ENCODE data around the gene FGGY.
"Not testable (repeated sequence)": the region's sequence is repeated elsewhere in the genome, so short reads cannot be mapped to it uniquely, and the experiment has no call there.

FGGY gene

DNA sequence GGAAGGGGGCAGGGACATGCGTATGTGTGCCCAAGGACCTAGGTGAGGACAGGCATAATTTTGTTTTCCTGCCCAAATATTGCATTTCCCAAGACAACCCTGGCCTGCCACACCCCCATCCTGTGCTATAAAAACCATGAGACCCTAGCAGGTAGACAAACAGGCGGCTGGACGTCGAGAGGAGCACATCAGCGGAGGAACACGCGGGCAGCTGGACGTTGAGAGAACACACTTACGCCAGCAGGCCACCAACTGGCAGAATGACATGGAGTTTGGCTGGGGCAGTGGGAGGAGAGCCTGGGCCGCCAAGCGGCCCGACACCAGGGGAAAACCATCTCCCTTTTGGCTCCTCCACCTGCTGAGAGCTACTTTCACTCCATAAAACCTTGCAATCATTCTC is 3.0 kb upstream of the FGGY start:
- no peak for DNase-seq (ENCODE audit: extremely low read depth, low read depth)
- H3K4me3 ChIP-seq (replicated peaks; ENCODE audit: low read depth, low read length): no peak overlapping the region
- TF ChIP-seq, protein P1, sequence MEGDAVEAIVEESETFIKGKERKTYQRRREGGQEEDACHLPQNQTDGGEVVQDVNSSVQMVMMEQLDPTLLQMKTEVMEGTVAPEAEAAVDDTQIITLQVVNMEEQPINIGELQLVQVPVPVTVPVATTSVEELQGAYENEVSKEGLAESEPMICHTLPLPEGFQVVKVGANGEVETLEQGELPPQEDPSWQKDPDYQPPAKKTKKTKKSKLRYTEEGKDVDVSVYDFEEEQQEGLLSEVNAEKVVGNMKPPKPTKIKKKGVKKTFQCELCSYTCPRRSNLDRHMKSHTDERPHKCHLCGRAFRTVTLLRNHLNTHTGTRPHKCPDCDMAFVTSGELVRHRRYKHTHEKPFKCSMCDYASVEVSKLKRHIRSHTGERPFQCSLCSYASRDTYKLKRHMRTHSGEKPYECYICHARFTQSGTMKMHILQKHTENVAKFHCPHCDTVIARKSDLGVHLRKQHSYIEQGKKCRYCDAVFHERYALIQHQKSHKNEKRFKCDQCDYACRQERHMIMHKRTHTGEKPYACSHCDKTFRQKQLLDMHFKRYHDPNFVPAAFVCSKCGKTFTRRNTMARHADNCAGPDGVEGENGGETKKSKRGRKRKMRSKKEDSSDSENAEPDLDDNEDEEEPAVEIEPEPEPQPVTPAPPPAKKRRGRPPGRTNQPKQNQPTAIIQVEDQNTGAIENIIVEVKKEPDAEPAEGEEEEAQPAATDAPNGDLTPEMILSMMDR (IDR thresholded peaks at IDR 0.05; ENCODE audit: low read depth, low read length, missing control alignments): no peak

DNA sequence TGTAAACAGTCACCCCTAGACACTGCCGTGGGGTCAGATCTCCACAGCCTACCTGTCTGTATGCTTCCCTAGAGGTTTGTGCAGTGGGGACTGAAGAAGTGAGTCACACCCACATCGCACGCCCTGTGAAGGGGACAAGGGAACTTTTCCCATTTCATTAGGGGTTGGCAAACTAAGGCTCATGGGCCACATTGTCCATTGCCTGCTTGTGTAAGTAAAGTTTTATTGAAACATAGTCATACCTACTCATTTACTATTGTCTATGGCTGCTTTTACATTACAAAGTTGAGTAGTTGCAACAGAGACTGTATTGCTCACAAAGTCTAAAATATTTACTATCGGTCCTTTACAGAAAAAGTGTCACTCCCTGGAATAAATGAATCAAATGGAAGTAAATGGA is 2.5 kb upstream of the FGGY start:
- no peak overlapping the region for H3K4me3 ChIP-seq (replicated peaks; ENCODE audit: low read depth, low read length)
- DNase-seq (ENCODE audit: extremely low read depth, low read depth): no peak
- TF ChIP-seq, protein P1 (IDR thresholded peaks at IDR 0.05; ENCODE audit: low read depth, low read length, missing control alignments): no peak

DNA sequence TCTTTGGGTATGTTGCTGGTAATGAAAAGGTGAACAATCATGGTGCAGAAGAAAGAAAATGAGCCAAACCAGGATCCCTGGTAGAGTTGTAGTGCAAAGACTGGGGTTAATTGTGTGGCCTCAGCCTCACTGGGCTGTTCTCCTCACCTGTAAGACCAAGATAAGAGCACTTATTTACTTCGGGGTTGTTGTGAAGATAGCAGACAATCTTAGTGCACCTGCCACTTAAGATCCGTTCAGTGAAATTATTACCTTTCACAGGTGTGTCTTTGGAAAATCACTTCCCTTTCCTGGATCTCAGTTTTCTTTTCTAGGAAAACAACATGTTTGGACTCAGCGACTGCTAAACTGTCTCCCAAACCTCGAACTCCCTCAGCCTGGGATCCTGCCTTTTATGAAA is 1.3 kb upstream of the FGGY start:
- H3K4me3 ChIP-seq (replicated peaks; ENCODE audit: low read depth, low read length): peak overlapping the region; percentile 66
- DNase-seq (ENCODE audit: extremely low read depth, low read depth): no peak
- TF ChIP-seq, protein P1 (IDR thresholded peaks at IDR 0.05; ENCODE audit: low read depth, low read length, missing control alignments): no peak

DNA sequence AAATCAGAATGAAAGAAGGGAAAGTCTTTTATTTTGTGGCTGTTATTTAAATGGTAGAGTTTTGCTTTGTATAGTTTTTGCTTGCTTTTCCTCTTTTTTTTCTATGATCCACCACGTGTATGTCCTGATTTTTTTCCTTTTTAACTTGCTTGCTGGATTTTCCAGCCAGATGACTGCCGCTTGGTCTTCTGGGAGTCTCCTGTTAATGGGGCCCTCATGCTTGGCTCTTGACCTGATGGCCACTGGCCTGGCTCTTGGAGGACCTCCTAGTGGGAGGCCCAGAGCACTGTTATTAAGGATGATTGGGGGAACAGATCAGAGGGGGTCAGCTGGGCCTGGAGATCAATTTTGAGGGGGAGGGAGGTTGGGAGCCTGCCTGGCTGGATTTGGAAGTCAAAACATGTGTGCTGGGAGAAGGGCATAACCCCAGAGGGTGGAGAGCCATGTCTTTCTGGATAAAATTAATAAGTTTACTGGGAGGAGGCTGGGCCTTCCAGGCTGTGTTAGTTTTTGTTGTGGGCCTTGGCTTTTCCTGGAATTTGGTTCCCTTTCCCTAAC is 1.2 kb downstream of the FGGY start:
- TF ChIP-seq, protein P1 (IDR thresholded peaks at IDR 0.05; ENCODE audit: low read depth, low read length, missing control alignments): no peak
- no peak for DNase-seq (ENCODE audit: extremely low read depth, low read depth)
- no peak overlapping the region for H3K4me3 ChIP-seq (replicated peaks; ENCODE audit: low read depth, low read length)

DNA sequence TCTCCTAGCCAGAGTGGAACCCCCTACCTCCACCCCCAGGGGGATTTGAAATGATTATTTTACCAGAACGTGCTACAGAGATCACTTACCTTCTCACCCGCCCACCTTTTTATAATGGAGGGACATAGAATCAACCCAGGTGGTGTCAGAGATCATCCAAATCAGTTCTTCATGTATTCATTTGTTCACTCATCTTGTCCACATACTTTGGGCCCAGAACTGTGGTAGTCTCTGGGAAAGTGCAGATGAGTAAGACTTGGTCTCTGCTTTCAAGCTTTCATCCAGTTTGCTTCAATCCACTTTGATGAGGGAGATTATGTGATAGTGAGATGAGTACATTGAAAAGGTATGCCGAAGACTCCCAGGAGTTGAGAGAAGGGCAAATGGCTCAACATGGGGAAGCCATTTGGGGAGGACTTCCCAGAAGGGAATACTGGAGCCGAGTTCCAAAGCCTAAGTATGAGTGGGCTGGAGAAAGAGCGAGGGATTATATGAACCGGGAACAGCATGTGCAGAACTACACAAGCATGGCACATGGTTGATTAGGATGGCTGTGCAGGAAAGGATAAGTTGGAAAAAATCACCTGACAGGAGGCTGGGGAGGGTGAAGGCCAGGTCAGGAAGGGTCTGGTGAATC is 1.9 kb downstream of the FGGY start:
- TF ChIP-seq, protein P1 (IDR thresholded peaks at IDR 0.05; ENCODE audit: low read depth, low read length, missing control alignments): no peak
- H3K4me3 ChIP-seq (replicated peaks; ENCODE audit: low read depth, low read length): no peak overlapping the region
- no peak for DNase-seq (ENCODE audit: extremely low read depth, low read depth)

DNA sequence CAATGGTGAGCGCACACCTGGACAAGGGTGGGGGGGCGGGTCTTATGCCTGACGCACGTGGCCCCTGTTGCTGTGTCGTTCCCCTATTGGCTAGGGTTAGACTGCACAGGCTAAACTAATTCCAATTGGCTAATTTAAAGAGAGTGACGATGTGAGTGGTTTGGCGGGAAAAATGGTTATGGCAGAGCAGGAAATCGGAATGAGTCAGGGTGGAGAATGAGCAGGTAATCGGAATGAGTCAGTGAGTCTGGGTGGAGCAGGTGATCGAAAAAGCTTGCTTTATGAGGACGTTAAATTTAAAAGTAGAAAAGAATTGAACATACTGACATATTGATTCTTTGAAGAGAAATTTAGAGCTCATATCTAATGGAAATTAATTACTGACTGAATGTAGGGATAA is 2.8 kb downstream of the FGGY start:
- not testable (repeated sequence) for H3K4me3 ChIP-seq (replicated peaks; ENCODE audit: low read depth, low read length); DNase-seq (ENCODE audit: extremely low read depth, low read depth)

DNA sequence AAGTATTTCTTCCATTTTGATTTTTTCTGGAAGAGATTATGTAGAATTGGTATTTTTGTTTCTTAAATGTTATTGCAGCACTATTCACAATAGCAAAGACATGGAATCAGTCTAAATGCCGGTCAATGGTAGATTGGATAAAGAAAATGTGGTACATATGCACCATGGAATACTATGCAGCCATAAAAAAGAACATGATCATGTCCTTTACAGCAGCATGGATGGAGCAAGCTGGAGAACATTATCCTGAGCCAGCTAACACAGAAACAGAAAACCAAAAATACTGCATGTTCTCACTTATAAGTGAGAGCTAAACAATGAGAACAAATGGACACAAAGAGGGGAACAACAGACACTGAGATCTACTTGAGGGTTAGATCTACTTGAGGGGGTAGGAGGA is 5.4 kb downstream of the FGGY start:
- TF ChIP-seq, protein P1 (IDR thresholded peaks at IDR 0.05; ENCODE audit: low read depth, low read length, missing control alignments): no peak
- no peak overlapping the region for H3K4me3 ChIP-seq (replicated peaks; ENCODE audit: low read depth, low read length)
- DNase-seq (ENCODE audit: extremely low read depth, low read depth): no peak
